Measurements from ENCODE around the gene PLP2. TPM values are rescaled to one million over a fixed set of nuclear protein-coding genes. Genes with fewer than 3 reads are reported as not detected.

Gene PLP2
- total and polyA plus RNA-seq, 2 of the 4 experiments (the other 2 are of a cell fraction) = 22.6 to 156 TPM

DNA sequence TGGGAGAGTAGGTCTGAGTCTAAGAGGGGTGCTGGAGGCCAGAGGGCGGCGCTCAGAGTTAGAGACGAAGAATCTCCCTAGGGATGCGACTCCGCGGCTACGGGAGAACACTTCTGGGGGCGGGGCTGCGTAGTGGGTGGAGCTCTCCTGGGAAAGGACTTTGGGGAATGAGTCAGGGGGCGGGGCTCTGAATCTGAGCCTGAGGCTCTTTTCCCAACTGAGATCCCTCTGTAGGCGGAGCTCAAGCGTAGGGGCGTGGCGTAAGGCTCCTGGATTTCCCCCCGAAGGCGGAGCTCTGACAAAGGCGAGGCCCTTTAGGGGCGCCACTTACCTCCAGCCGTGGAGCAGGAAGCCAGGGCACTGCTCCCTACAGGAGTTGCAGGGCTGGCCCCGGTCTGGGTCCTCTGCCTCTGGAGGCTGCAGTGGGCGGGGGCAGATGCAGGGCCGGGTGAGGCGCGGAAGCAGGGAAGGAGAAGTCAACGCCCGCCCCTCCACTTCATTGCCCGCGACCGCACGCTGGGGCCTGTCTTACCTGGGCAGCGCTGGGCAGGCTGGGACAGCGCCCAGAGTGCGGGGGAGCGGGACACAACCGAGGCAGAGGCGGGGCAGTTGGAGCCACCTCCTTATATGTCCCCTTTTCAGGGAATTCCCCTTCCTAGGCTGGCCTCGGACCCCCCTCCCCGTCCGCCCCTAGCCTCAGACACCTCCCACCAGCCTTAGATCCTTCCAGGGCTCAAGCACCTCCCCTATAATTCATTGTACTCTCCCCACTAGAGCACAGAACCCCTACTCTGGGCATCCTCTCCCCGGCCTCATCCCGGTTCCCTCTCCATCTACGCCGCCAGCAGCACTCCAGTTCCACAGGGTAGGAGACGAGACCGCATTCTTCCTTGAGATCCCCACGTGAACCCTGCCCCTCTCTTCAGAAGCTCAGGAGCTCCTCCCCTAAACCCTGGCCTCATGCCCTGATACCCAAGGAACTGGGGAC, 12.9 kb downstream of the PLP2 start:
- Histone ChIP-seq H3K79me1 (ENCODE audit: low read depth in 1 of 2, low read length in 2 of 2) (peaks cover 5 to 22% of the 10 kb centered on the region in 2 experiments; a peak in 2 of 4 replicates), H3K9me3 (ENCODE audit: control insufficient read depth, insufficient read depth, low read length) (no peaks in the 10 kb centered on the region), H3K56ac (ENCODE audit: extremely low read depth, insufficient read depth, low read length) (no peak overlapping the region), H3K9ac (ENCODE audit: low read depth, low read length) (no peak overlapping the region), H4K20me1 (ENCODE audit: insufficient read depth, low read length) (no peaks in the 10 kb centered on the region), H2BK20ac (ENCODE audit: low read depth, low read length) (no peak overlapping the region), H3K4me1 (ENCODE audit: control insufficient read depth, insufficient read depth, low read length) (peaks cover 3% of the 10 kb centered on the region), H3K36me3 (ENCODE audit: control insufficient read depth, insufficient read depth, low read length) (peaks cover 5% of the 10 kb centered on the region; the same call in 1 of the 2 replicates), H4K8ac (ENCODE audit: low read depth in 2 of 2, low read length in 2 of 2) (peak overlapping the region; percentile 34 to 61; a peak in 2 of 4 replicates), H3K27me3 (ENCODE audit: control insufficient read depth, insufficient read depth, low read length) (no peaks in the 10 kb centered on the region), H3K4me2 (ENCODE audit: low read depth, low read length) (peak overlapping the region; percentile 73), H2BK5ac (ENCODE audit: low read depth, low read length, poor library complexity, severe bottlenecking) (peak overlapping the region; percentile 37), H4K91ac (ENCODE audit: insufficient read depth, low read depth, low read length) (no peak overlapping the region), H3K18ac (ENCODE audit: low read depth, low read length) (no peak overlapping the region), H4K5ac (ENCODE audit: low read depth, low read length) (no peak overlapping the region), H3K27ac (ENCODE audit: insufficient read depth, low read length) (peak overlapping the region; percentile 30; the same call in 1 of the 2 replicates), H3K9me1 (ENCODE audit: insufficient read depth, low read length) (peaks cover 3% of the 10 kb centered on the region; the same call in 1 of the 2 replicates), H2BK120ac (ENCODE audit: low read depth, low read length) (no peak overlapping the region), H3K14ac (replicated peaks; ENCODE audit: low read depth, low read length) (no peak overlapping the region), H2AK5ac (ENCODE audit: low read depth, low read length) (no peak overlapping the region; the same call in 1 of the 2 replicates), H2BK15ac (ENCODE audit: low read depth, low read length) (no peak overlapping the region), H3K23ac (ENCODE audit: low read depth, low read length) (no peak overlapping the region), H3K4ac (ENCODE audit: low read depth, low read length) (peak overlapping the region; percentile 35), H2AFZ (replicated peaks; ENCODE audit: low read length, poor library complexity) (peak overlapping the region; percentile 92), H3K4me3 (ENCODE audit: insufficient read depth, low read depth, low read length) (peak overlapping the region; percentile 32), H2AK9ac (replicated peaks; ENCODE audit: low read depth, low read length, poor library complexity) (peak overlapping the region; percentile 88)
- intact Hi-C loops (cut with micrococcal nuclease) = no loop called here
- CTCF ChIA-PET = interaction anchor here (0.6 kb wide), 2 partner anchors 29 to 44 kb away, joined by 3 read pairs; no protein-coding TSS in a partner anchor
- DNase-seq = peak; percentile 83
- POLR2A ChIA-PET (ENCODE audit: unreplicated experiment) = no interaction called here
- 43% methylated on average over 21 of the region's 46 CpGs; no CpG with 5 or more reads in 1 of the 2 experiments for WGBS, 2 experiments (ENCODE audit: extremely low coverage in 2 of 2, insufficient read length in 1 of 2)
- dilution Hi-C loops (cut with HindIII; ENCODE audit: low sequenced_read_pairs, unreplicated experiment) = no loop called here
- TF ChIP-seq BHLHE40 (IDR thresholded peaks at IDR 0.05; ENCODE audit: low read depth, low read length) (no peak), MAFK (IDR thresholded peaks at IDR 0.05; ENCODE audit: low read depth, low read length) (no peak)
- in situ Hi-C loops (cut with MboI; ENCODE audit: low sequenced_read_pairs) = no loop called here
- peak; percentile 88 for ATAC-seq (ENCODE audit: low read depth)
- BruUV-seq (replicated peaks) = no TSS peak

All from IMR-90 (cell line).